ENCODE measurements around the gene SPECC1L. TPM values are rescaled to one million over a fixed set of nuclear protein-coding genes. Genes with fewer than 3 reads are reported as not detected.

SPECC1L gene
- total RNA-seq, 6 donors from 2014 or later: 37.7 to 80.6 (median 62.3) TPM

- 32 to 34% methylated on average over 10 to 15 of the region's 15 CpGs for WGBS, 2 donors
Measured at GRCh38 chr22:24407278-24407665, 136.6 kb downstream of the SPECC1L start.

GRCh38 chr22:24407884-24408283, 137.3 kb downstream of the SPECC1L start:
- H3K4me1 ChIP-seq: peaks cover 23 to 47% (median 37%) of the 10 kb centered on the region in 4 donors
- H3K27ac ChIP-seq: peak overlapping the region in 3 of 4 donors; percentile 14 to 58 (median 41)
- H3K4me3 ChIP-seq: no peak overlapping the region
- peaks cover 0 to 26% (median 18%) of the 10 kb centered on the region in 4 donors for H3K36me3 ChIP-seq
- DNase-seq (no peak), ATAC-seq (ENCODE audit: low FRiP score in 2 of 2) (no peak)
- no peaks in the 10 kb centered on the region for H3K27me3 ChIP-seq
- WGBS, 2 donors: 84 to 87% methylated on average over 4 of the region's 4 CpGs
- no peaks in the 10 kb centered on the region for H3K9me3 ChIP-seq
- no peak for TF ChIP-seq POLR2AphosphoS5 (IDR thresholded peaks at IDR 0.05)
- no peak for TF ChIP-seq CTCF (IDR thresholded peaks at IDR 0.05)
- TF ChIP-seq EP300 (IDR thresholded peaks at IDR 0.05): no peak
- TF ChIP-seq POLR2A (IDR thresholded peaks at IDR 0.05): no peak

More at GRCh38 chr22:24407278-24407665, 136.6 kb downstream of the SPECC1L start:
- DNase-seq: no peak
- TF ChIP-seq CTCF (IDR thresholded peaks at IDR 0.05): no peak
- TF ChIP-seq POLR2AphosphoS5 (IDR thresholded peaks at IDR 0.05): no peak
- no peak for TF ChIP-seq EP300 (IDR thresholded peaks at IDR 0.05)
- TF ChIP-seq POLR2A (IDR thresholded peaks at IDR 0.05): no peak
- no peak overlapping the region for H3K4me3 ChIP-seq
- H3K27me3 ChIP-seq: no peaks in the 10 kb centered on the region
- no peak for ATAC-seq (ENCODE audit: low FRiP score in 2 of 2)
- no peaks in the 10 kb centered on the region for H3K9me3 ChIP-seq
- H3K27ac ChIP-seq: peak overlapping the region in 3 of 4 donors; percentile 15 to 58 (median 41)
- H3K4me1 ChIP-seq: peaks cover 30 to 53% (median 43%) of the 10 kb centered on the region in 4 donors
- H3K36me3 ChIP-seq: peaks cover 0 to 23% (median 13%) of the 10 kb centered on the region in 4 donors

DNA sequence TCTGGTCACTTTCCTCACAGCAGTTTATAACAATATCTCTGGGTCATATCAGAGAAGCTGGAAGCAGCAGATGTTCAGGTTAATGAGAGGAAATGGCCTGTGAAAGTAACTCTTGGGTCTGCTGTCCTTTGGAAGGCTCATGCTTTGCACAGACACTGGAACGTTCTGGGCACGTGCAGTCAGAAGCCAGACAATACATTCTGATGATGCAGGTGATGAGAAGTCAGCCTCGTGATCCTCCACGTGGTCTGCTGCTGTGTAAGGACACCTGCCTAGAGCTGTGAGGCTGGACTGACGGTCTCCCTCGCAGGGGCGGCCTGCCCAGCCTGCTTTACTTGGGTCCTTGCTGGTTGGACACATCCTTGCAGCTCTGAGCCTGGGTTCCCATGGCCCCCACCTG, 138.0 kb downstream of the SPECC1L start:
- WGBS, 2 donors: 68 to 72% methylated on average over 4 to 7 of the region's 7 CpGs
- H3K27me3 ChIP-seq: no peaks in the 10 kb centered on the region
- H3K9me3 ChIP-seq: no peaks in the 10 kb centered on the region
- H3K36me3 ChIP-seq: peaks cover 0 to 33% (median 24%) of the 10 kb centered on the region in 4 donors
- H3K27ac ChIP-seq: peak overlapping the region in 3 of 4 donors; percentile 14 to 41 (median 30)
- ATAC-seq (ENCODE audit: low FRiP score in 2 of 2) (no peak), DNase-seq (no peak)
- TF ChIP-seq POLR2A (IDR thresholded peaks at IDR 0.05): no peak
- H3K4me1 ChIP-seq: peaks cover 16 to 39% (median 29%) of the 10 kb centered on the region in 4 donors
- H3K4me3 ChIP-seq: no peak overlapping the region

GRCh38 chr22:24409707-24410106, 139.1 kb downstream of the SPECC1L start:
- TF ChIP-seq POLR2AphosphoS5 (IDR thresholded peaks at IDR 0.05): no peak
- no peak for TF ChIP-seq POLR2A (IDR thresholded peaks at IDR 0.05)
- no peak for TF ChIP-seq CTCF (IDR thresholded peaks at IDR 0.05)
- TF ChIP-seq EP300 (IDR thresholded peaks at IDR 0.05): no peak
- DNase-seq (no peak), ATAC-seq (ENCODE audit: low FRiP score in 2 of 2) (no peak)
- 80 to 89% methylated on average over 9 of the region's 9 CpGs for WGBS, 2 donors
- Histone ChIP-seq H3K9me3 (no peaks in the 10 kb centered on the region), H3K4me1 (peaks cover 14 to 29% (median 22%) of the 10 kb centered on the region in 4 donors), H3K27ac (no peak overlapping the region), H3K4me3 (no peak overlapping the region), H3K27me3 (no peaks in the 10 kb centered on the region), H3K36me3 (peaks cover 2 to 40% (median 30%) of the 10 kb centered on the region in 4 donors)

DNA sequence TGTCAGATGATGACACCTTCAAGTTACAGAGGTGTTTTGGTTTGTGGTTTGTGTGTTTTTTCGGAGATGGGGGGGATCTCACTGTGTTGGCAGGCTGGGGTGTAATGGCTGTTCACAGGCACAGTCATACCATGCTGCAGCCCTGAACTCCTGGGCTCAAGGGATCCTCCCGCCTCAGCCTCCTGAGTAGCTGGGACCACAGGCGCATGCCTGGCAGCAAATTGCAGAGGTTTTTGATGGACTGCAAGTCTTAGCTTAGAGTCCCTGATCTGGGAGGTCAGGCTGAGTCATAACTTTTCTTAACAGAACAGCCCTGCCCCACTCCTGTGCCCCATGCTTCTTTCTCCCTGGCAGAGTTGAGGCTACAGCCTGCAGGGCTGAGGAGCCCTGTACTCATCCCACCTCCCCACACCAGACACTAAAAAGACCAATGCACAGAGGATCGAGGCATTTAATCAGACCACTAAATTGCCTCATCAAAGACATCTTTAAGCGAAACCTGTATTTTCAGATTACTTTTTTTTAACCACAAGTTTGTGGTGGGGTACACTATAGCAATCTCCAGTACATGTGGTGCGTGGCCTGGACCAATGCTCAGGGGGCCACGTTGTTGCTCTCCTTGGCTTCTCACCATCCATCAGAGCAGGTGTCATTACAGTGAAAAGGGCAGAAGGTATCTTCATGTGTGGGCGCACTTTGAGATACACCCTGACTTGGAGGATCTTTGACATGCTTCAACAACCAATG, 139.7 kb downstream of the SPECC1L start:
- 87% methylated on average over 8 of the region's 8 CpGs for WGBS, 2 donors
- Histone ChIP-seq H3K9me3 (no peaks in the 10 kb centered on the region), H3K27me3 (no peaks in the 10 kb centered on the region), H3K4me3 (no peak overlapping the region), H3K36me3 (peaks cover 3 to 44% (median 34%) of the 10 kb centered on the region in 4 donors), H3K27ac (no peak overlapping the region), H3K4me1 (peaks cover 14 to 26% (median 22%) of the 10 kb centered on the region in 4 donors)
- TF ChIP-seq CTCF (IDR thresholded peaks at IDR 0.05) (no peak), POLR2A (IDR thresholded peaks at IDR 0.05) (no peak), POLR2AphosphoS5 (IDR thresholded peaks at IDR 0.05) (no peak), EP300 (IDR thresholded peaks at IDR 0.05) (no peak)
- DNase-seq (no peak), ATAC-seq (ENCODE audit: low FRiP score in 2 of 2) (no peak)

All from upper lobe of left lung (tissue), 6 donors.